LNCAP (cell line): ENCODE measurements around the gene LRBA.

Experiments
- CTCF ChIP-seq: fragments of 450-650 bp; IDR thresholded peaks from 2 replicates; pipeline ENCODE4 v1.5.1; 2017; ENCODE audit warnings: mild to moderate bottlenecking

LRBA gene

GRCh38 chr4:150252741-150253140 lies 762.3 kb downstream of the LRBA start:
- TF ChIP-seq CTCF, result no peak

- TF ChIP-seq CTCF, result no peak
Measured at GRCh38 chr4:150252306-150252705, 762.8 kb downstream of the LRBA start.

GRCh38 chr4:150251752-150252190 lies 763.3 kb downstream of the LRBA start:
- no peak for TF ChIP-seq CTCF

GRCh38 chr4:150250998-150251651 lies 764.0 kb downstream of the LRBA start:
- no peak for TF ChIP-seq CTCF

GRCh38 chr4:150250293-150250997 lies 764.6 kb downstream of the LRBA start:
- no peak for TF ChIP-seq CTCF

GRCh38 chr4:150248181-150248580 lies 766.9 kb downstream of the LRBA start:
- TF ChIP-seq CTCF, result no peak

- TF ChIP-seq CTCF, result no peak
Measured at GRCh38 chr4:150247184-150247583, 767.9 kb downstream of the LRBA start.
